ENCODE measurements around the gene LRIG1. TPM values are rescaled to one million over a fixed set of nuclear protein-coding genes. Genes with fewer than 3 reads are reported as not detected.

Gene LRIG1
- total and polyA plus RNA-seq, 7 experiments from 2014 or later = 14.5 to 46.3 (median 34.4) TPM

- Mint-ChIP-seq H3K4me1 (peaks cover 0 to 9% (median 6%) of the 10 kb centered on the region in 7 donors), H3K27me3 (peaks cover 5 to 22% (median 15%) of the 10 kb centered on the region in 5 donors), H3K27ac (no peak overlapping the region), H3K9me3 (no peaks in the 10 kb centered on the region), H3K36me3 (no peaks in the 10 kb centered on the region), H3K4me3 (no peak overlapping the region)
- ATAC-seq (no peak), DNase-seq (no peak)
- H3K4me3 ChIP-seq (ENCODE audit: low read length) = no peak overlapping the region
- H3K27me3 ChIP-seq (ENCODE audit: control insufficient read depth in 2 of 2, insufficient read depth in 2 of 2, low read length in 2 of 2) = no peaks in the 10 kb centered on the region
- intact Hi-C loops (cut with micrococcal nuclease) = no loop called here
- ChIA-PET POLR2A (no interaction called here), CTCF (no interaction called here)
- no peaks in the 10 kb centered on the region for H3K9me3 ChIP-seq (ENCODE audit: control insufficient read depth in 2 of 3, low read length in 3 of 3)
- H3K27ac ChIP-seq (ENCODE audit: low read depth, low read length) = no peak overlapping the region
- H3K36me3 ChIP-seq (ENCODE audit: control insufficient read depth in 2 of 3, insufficient read depth in 3 of 3, low read length in 3 of 3) = no peaks in the 10 kb centered on the region
- H3K4me1 ChIP-seq (ENCODE audit: control insufficient read depth in 2 of 2, insufficient read depth in 2 of 2, low read length in 2 of 2) = no peaks in the 10 kb centered on the region
Measured at GRCh38 chr3:66520724-66521123, 19.9 kb upstream of the LRIG1 start.

- POLR2A ChIA-PET = no interaction called here
- CTCF ChIA-PET = no interaction called here
- Mint-ChIP-seq H3K27me3 (peaks cover 0 to 15% (median 4%) of the 10 kb centered on the region in 5 donors), H3K36me3 (no peaks in the 10 kb centered on the region), H3K27ac (no peak overlapping the region), H3K9me3 (no peaks in the 10 kb centered on the region), H3K4me1 (no peaks in the 10 kb centered on the region), H3K4me3 (no peak overlapping the region)
- no peak for ATAC-seq
- intact Hi-C loops (cut with micrococcal nuclease) = no loop called here
- H3K4me3 ChIP-seq (ENCODE audit: low read length) = no peak overlapping the region
- no peak for DNase-seq
- H3K4me1 ChIP-seq (ENCODE audit: control insufficient read depth in 2 of 2, insufficient read depth in 2 of 2, low read length in 2 of 2) = no peaks in the 10 kb centered on the region
- no peak overlapping the region for H3K27ac ChIP-seq (ENCODE audit: low read depth, low read length)
- H3K36me3 ChIP-seq (ENCODE audit: control insufficient read depth in 2 of 3, insufficient read depth in 3 of 3, low read length in 3 of 3) = no peaks in the 10 kb centered on the region
- H3K9me3 ChIP-seq (ENCODE audit: control insufficient read depth in 2 of 3, low read length in 3 of 3) = no peaks in the 10 kb centered on the region
- no peaks in the 10 kb centered on the region for H3K27me3 ChIP-seq (ENCODE audit: control insufficient read depth in 2 of 2, insufficient read depth in 2 of 2, low read length in 2 of 2)
Measured at GRCh38 chr3:66518644-66519043, 17.8 kb upstream of the LRIG1 start.

GRCh38 chr3:66518126-66518525 is 17.3 kb upstream of the LRIG1 start:
- Histone ChIP-seq H3K27me3 (ENCODE audit: control insufficient read depth in 2 of 2, insufficient read depth in 2 of 2, low read length in 2 of 2) (no peaks in the 10 kb centered on the region), H3K9me3 (ENCODE audit: control insufficient read depth in 2 of 3, low read length in 3 of 3) (no peaks in the 10 kb centered on the region), H3K4me3 (ENCODE audit: low read length) (no peak overlapping the region), H3K4me1 (ENCODE audit: control insufficient read depth in 2 of 2, insufficient read depth in 2 of 2, low read length in 2 of 2) (no peaks in the 10 kb centered on the region), H3K36me3 (ENCODE audit: control insufficient read depth in 2 of 3, insufficient read depth in 3 of 3, low read length in 3 of 3) (no peaks in the 10 kb centered on the region), H3K27ac (ENCODE audit: low read depth, low read length) (no peak overlapping the region)
- ATAC-seq = no peak
- POLR2A ChIA-PET = no interaction called here
- CTCF ChIA-PET = no interaction called here
- intact Hi-C loops (cut with micrococcal nuclease) = no loop called here
- peaks cover 0 to 16% (median 4%) of the 10 kb centered on the region in 5 donors for H3K27me3 Mint-ChIP-seq
- H3K9me3 Mint-ChIP-seq = peaks cover 0 to 1% (median 0%) of the 10 kb centered on the region in 11 donors
- peaks cover 0 to under 1% (median 0%) of the 10 kb centered on the region in 7 donors for H3K4me1 Mint-ChIP-seq
- H3K4me3 Mint-ChIP-seq = no peak overlapping the region
- H3K27ac Mint-ChIP-seq = no peak overlapping the region
- H3K36me3 Mint-ChIP-seq = no peaks in the 10 kb centered on the region
- no peak for DNase-seq

GRCh38 chr3:66517241-66517640 is 16.4 kb upstream of the LRIG1 start:
- ATAC-seq (no peak), DNase-seq (no peak)
- Histone ChIP-seq H3K4me3 (ENCODE audit: low read length) (no peak overlapping the region), H3K9me3 (ENCODE audit: control insufficient read depth in 2 of 3, low read length in 3 of 3) (no peaks in the 10 kb centered on the region), H3K27me3 (ENCODE audit: control insufficient read depth in 2 of 2, insufficient read depth in 2 of 2, low read length in 2 of 2) (no peaks in the 10 kb centered on the region), H3K27ac (ENCODE audit: low read depth, low read length) (no peak overlapping the region), H3K4me1 (ENCODE audit: control insufficient read depth in 2 of 2, insufficient read depth in 2 of 2, low read length in 2 of 2) (no peaks in the 10 kb centered on the region), H3K36me3 (ENCODE audit: control insufficient read depth in 2 of 3, insufficient read depth in 3 of 3, low read length in 3 of 3) (no peaks in the 10 kb centered on the region)
- H3K4me1 Mint-ChIP-seq = peaks cover 0 to 2% (median 0%) of the 10 kb centered on the region in 7 donors
- H3K27ac Mint-ChIP-seq = no peak overlapping the region
- no peaks in the 10 kb centered on the region for H3K36me3 Mint-ChIP-seq
- peaks cover 0 to 22% (median 4%) of the 10 kb centered on the region in 5 donors for H3K27me3 Mint-ChIP-seq
- H3K4me3 Mint-ChIP-seq = no peak overlapping the region
- POLR2A ChIA-PET = interaction anchor here (0.8 kb wide), 1 partner anchor 22 kb away, joined by 3 read pairs; no protein-coding TSS in a partner anchor
- CTCF ChIA-PET = no interaction called here
- H3K9me3 Mint-ChIP-seq = peaks cover 0 to 3% (median 0%) of the 10 kb centered on the region in 11 donors
- intact Hi-C loops (cut with micrococcal nuclease) = no loop called here

- Mint-ChIP-seq H3K27me3 (peaks cover 0 to 47% (median 0%) of the 10 kb centered on the region in 5 donors), H3K4me1 (peaks cover 0 to 6% (median 0%) of the 10 kb centered on the region in 7 donors), H3K36me3 (no peaks in the 10 kb centered on the region), H3K9me3 (peaks cover 0 to 3% (median 0%) of the 10 kb centered on the region in 11 donors), H3K4me3 (no peak overlapping the region), H3K27ac (no peak overlapping the region)
- no peak for DNase-seq
- intact Hi-C loops (cut with micrococcal nuclease) = no loop called here
- Histone ChIP-seq H3K36me3 (ENCODE audit: control insufficient read depth in 2 of 3, insufficient read depth in 3 of 3, low read length in 3 of 3) (no peaks in the 10 kb centered on the region), H3K27me3 (ENCODE audit: control insufficient read depth in 2 of 2, insufficient read depth in 2 of 2, low read length in 2 of 2) (no peaks in the 10 kb centered on the region), H3K4me1 (ENCODE audit: control insufficient read depth in 2 of 2, insufficient read depth in 2 of 2, low read length in 2 of 2) (no peaks in the 10 kb centered on the region), H3K4me3 (ENCODE audit: low read length) (no peak overlapping the region), H3K27ac (ENCODE audit: low read depth, low read length) (no peak overlapping the region), H3K9me3 (ENCODE audit: control insufficient read depth in 2 of 3, low read length in 3 of 3) (no peaks in the 10 kb centered on the region)
- POLR2A ChIA-PET = no interaction called here
- CTCF ChIA-PET = no interaction called here
- no peak for ATAC-seq
Measured at GRCh38 chr3:66508461-66508860, 7.6 kb upstream of the LRIG1 start.

- intact Hi-C loops (cut with micrococcal nuclease) = no loop called here
- Histone ChIP-seq H3K4me3 (ENCODE audit: low read length) (no peak overlapping the region), H3K4me1 (ENCODE audit: control insufficient read depth in 2 of 2, insufficient read depth in 2 of 2, low read length in 2 of 2) (peaks cover 0 to 7% of the 10 kb centered on the region in 2 donors), H3K27me3 (ENCODE audit: control insufficient read depth in 2 of 2, insufficient read depth in 2 of 2, low read length in 2 of 2) (no peaks in the 10 kb centered on the region), H3K36me3 (ENCODE audit: control insufficient read depth in 2 of 3, insufficient read depth in 3 of 3, low read length in 3 of 3) (no peaks in the 10 kb centered on the region), H3K27ac (ENCODE audit: low read depth, low read length) (no peak overlapping the region), H3K9me3 (ENCODE audit: control insufficient read depth in 2 of 3, low read length in 3 of 3) (no peaks in the 10 kb centered on the region)
- H3K27me3 Mint-ChIP-seq = peaks cover 0 to 50% (median 0%) of the 10 kb centered on the region in 5 donors
- ChIA-PET CTCF (no interaction called here), POLR2A (no interaction called here)
- ATAC-seq (no peak), DNase-seq (no peak)
- peaks cover 0 to 12% (median 7%) of the 10 kb centered on the region in 7 donors for H3K4me1 Mint-ChIP-seq
- no peak overlapping the region for H3K27ac Mint-ChIP-seq
- H3K9me3 Mint-ChIP-seq = no peaks in the 10 kb centered on the region
- no peak overlapping the region for H3K4me3 Mint-ChIP-seq
- no peaks in the 10 kb centered on the region for H3K36me3 Mint-ChIP-seq
Measured at GRCh38 chr3:66507423-66508260, 6.8 kb upstream of the LRIG1 start.

GRCh38 chr3:66506154-66506553 is 5.3 kb upstream of the LRIG1 start:
- POLR2A ChIA-PET = interaction anchor here (1.7 kb wide), 1 partner anchor 16 kb away, joined by 4 read pairs; no protein-coding TSS in a partner anchor
- intact Hi-C loops (cut with micrococcal nuclease) = no loop called here
- no peak overlapping the region for H3K27ac Mint-ChIP-seq
- CTCF ChIA-PET = interaction anchor here (0.8 kb wide), 1 partner anchor 9 kb away, joined by 3 read pairs; no protein-coding TSS in a partner anchor
- peaks cover 7 to 8% of the 10 kb centered on the region in 2 donors for H3K4me1 ChIP-seq (ENCODE audit: control insufficient read depth in 2 of 2, insufficient read depth in 2 of 2, low read length in 2 of 2)
- H3K27me3 ChIP-seq (ENCODE audit: control insufficient read depth in 2 of 2, insufficient read depth in 2 of 2, low read length in 2 of 2) = no peaks in the 10 kb centered on the region
- H3K36me3 Mint-ChIP-seq = no peaks in the 10 kb centered on the region
- ATAC-seq = no peak
- H3K27me3 Mint-ChIP-seq = peaks cover 0 to 49% (median 0%) of the 10 kb centered on the region in 5 donors
- no peak overlapping the region for H3K4me3 Mint-ChIP-seq
- no peak overlapping the region for H3K4me3 ChIP-seq (ENCODE audit: low read length)
- no peaks in the 10 kb centered on the region for H3K9me3 Mint-ChIP-seq
- H3K9me3 ChIP-seq (ENCODE audit: control insufficient read depth in 2 of 3, low read length in 3 of 3) = no peaks in the 10 kb centered on the region
- no peak for DNase-seq
- H3K27ac ChIP-seq (ENCODE audit: low read depth, low read length) = no peak overlapping the region
- no peaks in the 10 kb centered on the region for H3K36me3 ChIP-seq (ENCODE audit: control insufficient read depth in 2 of 3, insufficient read depth in 3 of 3, low read length in 3 of 3)
- H3K4me1 Mint-ChIP-seq = peaks cover 10 to 25% (median 21%) of the 10 kb centered on the region in 7 donors
